H1 (cell line): ENCODE measurements around the gene ERN2.

Experiments used
- CBX5 ChIP-seq: fragments of 300-800, 300-1000 bp; sonication (generic); IDR thresholded peaks from 2 replicates; pipeline ENCODE4 v1.7.1; 2016; ENCODE audit warnings: antibody characterized with exemption, low read length, low read depth
- CHD2 ChIP-seq: IDR thresholded peaks from 2 replicates; pipeline ENCODE4 v1.6.1; 2012; ENCODE audit warnings: low read length, improper control_type of control experiment
- CREB1 ChIP-seq: IDR thresholded peaks from 2 replicates; pipeline ENCODE4 v1.6.1; 2012; ENCODE audit warnings: inconsistent platforms
- CTBP2 ChIP-seq: IDR thresholded peaks from 2 replicates; pipeline ENCODE4 v1.7.0; 2011; ENCODE audit warnings: borderline replicate concordance, mild to moderate bottlenecking, moderate library complexity, mixed read lengths, low read length; ENCODE audit not compliant: insufficient read depth, insufficient read length
- JUND ChIP-seq: IDR thresholded peaks from 2 replicates; pipeline ENCODE4 v1.6.1; 2011; ENCODE audit warnings: mild to moderate bottlenecking, improper control_type of control experiment, low read length
- POLR2A ChIP-seq, 2 experiments: IDR thresholded peaks; 1 replicate in 1 of 2; 2 replicates in 1 of 2; pipeline ENCODE4 v1.6.1; 2011; ENCODE audit warnings: low read depth in 2 of 2, low read length in 2 of 2, mild to moderate bottlenecking in 2 of 2; ENCODE audit errors: control extremely low read depth in 1 of 2
- RAD21 ChIP-seq, 2 experiments: IDR thresholded peaks in 1 of 2; conservative IDR thresholded peaks in 1 of 2; 2 replicates each; pipeline ENCODE4 v1.6.1; 2011; ENCODE audit warnings: low read depth in 2 of 2, low read length in 2 of 2, improper control_type of control experiment in 1 of 2, inconsistent platforms in 1 of 2, mild to moderate bottlenecking in 1 of 2, moderate library complexity in 1 of 2
- RNF2 ChIP-seq: fragments of 200-900, 300-1000 bp; sonication (generic); IDR thresholded peaks from 2 replicates; pipeline ENCODE4 v1.7.1; 2016; ENCODE audit warnings: borderline replicate concordance, low read depth, mild to moderate bottlenecking, antibody characterized with exemption, low read length; ENCODE audit not compliant: poor library complexity, severe bottlenecking; ENCODE audit errors: missing control alignments
- SIN3A ChIP-seq, 2 experiments: IDR thresholded peaks in 1 of 2; conservative IDR thresholded peaks in 1 of 2; 2 replicates each; pipeline ENCODE4 v1.6.1; 2011 to 2012; ENCODE audit warnings: low read length in 2 of 2, improper control_type of control experiment in 1 of 2, low read depth in 1 of 2, mild to moderate bottlenecking in 1 of 2
- SP1 ChIP-seq: IDR thresholded peaks from 2 replicates; pipeline ENCODE4 v1.6.1; 2011; ENCODE audit warnings: low read depth, low read length
- SUZ12 ChIP-seq: fragments of 200-600 bp; sonication (generic); IDR thresholded peaks from 2 replicates; pipeline ENCODE4 v1.6.1; 2012; ENCODE audit warnings: mild to moderate bottlenecking, inconsistent platforms, low read length, moderate library complexity, mixed read lengths
- TF ChIP-seq, protein P1 (sequence below), 3 experiments: IDR thresholded peaks; 1 replicate in 2 of 3; 2 replicates in 1 of 3; pipeline versions ENCODE4 v1.5.1 to v1.6.1; 2011; ENCODE audit warnings: low read length in 3 of 3, mild to moderate bottlenecking in 3 of 3, inconsistent platforms in 2 of 3, low read depth in 1 of 3, moderate library complexity in 1 of 3; ENCODE audit not compliant: insufficient read depth in 1 of 3; ENCODE audit errors: control extremely low read depth in 1 of 3

DNA sequence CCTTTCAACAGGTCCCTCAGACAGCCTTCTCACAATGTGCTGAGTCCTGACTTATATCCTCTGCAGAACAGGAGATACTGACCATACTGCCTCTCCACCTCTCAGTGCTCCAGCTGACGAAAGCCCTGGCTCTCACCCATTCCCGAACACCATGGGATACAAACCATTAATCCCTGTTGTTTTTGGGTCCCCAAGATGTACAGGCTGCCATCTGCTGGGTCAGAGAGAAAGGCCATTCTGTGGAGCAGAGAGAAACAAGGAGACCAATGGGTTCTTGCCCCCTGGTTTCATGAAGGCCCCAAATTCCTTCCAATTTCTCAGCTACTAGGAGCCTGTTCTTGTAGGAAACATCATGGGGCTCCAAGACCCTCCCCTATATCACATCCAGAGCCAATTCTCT is 3.0 kb downstream of the ERN2 start:
- no peak for TF ChIP-seq CTBP2
- TF ChIP-seq, protein P1, sequence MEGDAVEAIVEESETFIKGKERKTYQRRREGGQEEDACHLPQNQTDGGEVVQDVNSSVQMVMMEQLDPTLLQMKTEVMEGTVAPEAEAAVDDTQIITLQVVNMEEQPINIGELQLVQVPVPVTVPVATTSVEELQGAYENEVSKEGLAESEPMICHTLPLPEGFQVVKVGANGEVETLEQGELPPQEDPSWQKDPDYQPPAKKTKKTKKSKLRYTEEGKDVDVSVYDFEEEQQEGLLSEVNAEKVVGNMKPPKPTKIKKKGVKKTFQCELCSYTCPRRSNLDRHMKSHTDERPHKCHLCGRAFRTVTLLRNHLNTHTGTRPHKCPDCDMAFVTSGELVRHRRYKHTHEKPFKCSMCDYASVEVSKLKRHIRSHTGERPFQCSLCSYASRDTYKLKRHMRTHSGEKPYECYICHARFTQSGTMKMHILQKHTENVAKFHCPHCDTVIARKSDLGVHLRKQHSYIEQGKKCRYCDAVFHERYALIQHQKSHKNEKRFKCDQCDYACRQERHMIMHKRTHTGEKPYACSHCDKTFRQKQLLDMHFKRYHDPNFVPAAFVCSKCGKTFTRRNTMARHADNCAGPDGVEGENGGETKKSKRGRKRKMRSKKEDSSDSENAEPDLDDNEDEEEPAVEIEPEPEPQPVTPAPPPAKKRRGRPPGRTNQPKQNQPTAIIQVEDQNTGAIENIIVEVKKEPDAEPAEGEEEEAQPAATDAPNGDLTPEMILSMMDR (IDR thresholded peaks at IDR 0.05; ENCODE audit: control extremely low read depth in 1 of 3, insufficient read depth in 1 of 3, low read depth in 1 of 3, low read length in 3 of 3): no peak
- no peak for TF ChIP-seq SUZ12
- no peak for TF ChIP-seq JUND
- no peak for TF ChIP-seq CBX5
- no peak for TF ChIP-seq CHD2
- no peak for TF ChIP-seq RNF2
- no peak for TF ChIP-seq POLR2A (IDR thresholded peaks at IDR 0.05; ENCODE audit: control extremely low read depth in 1 of 2, low read depth in 2 of 2, low read length in 2 of 2)
- no peak for TF ChIP-seq RAD21 (IDR thresholded peaks at IDR 0.05 in 1 of 2, conservative IDR thresholded peaks at IDR 0.05 in 1 of 2; ENCODE audit: low read depth in 2 of 2, low read length in 2 of 2)
- no peak for TF ChIP-seq SIN3A (conservative IDR thresholded peaks at IDR 0.05 in 1 of 2, IDR thresholded peaks at IDR 0.05 in 1 of 2; ENCODE audit: low read depth in 1 of 2, low read length in 2 of 2)
- no peak for TF ChIP-seq CREB1
- no peak for TF ChIP-seq SP1
